Adrenal gland (tissue), 12 donors: ENCODE measurements around the gene CASP2. TPM values are rescaled to one million over a fixed set of nuclear protein-coding genes. Genes with fewer than 3 reads are reported as not detected.
A peak's percentile ranks its signal among the peaks of the same experiment; 100 is the strongest.

ENCODE experiments used
- DNase-seq, 7 donors: peaks; one replicate each; pipeline ENCODE4 v3.0.0-alpha.2; 2019 to 2020
- H3K27ac ChIP-seq, 5 donors: fragments of 200-600 bp; sonication (generic) in 4 of 5; 1 replicate in 3 of 5; 2 replicates in 2 of 5; pipeline versions ENCODE4 v1.5.1 to v1.8.0; 2016 to 2020; ENCODE audit warnings: mild to moderate bottlenecking in 1 of 5
- H3K27me3 ChIP-seq: fragments of 200-600 bp; 2 replicates; pipeline ENCODE4 v1.8.0; 2021
- H3K36me3 ChIP-seq, 2 donors: fragments of 200-600 bp; replicated peaks in 1 of 2; 1 replicate in 1 of 2; 2 replicates in 1 of 2; pipeline versions ENCODE4 v1.5.1 to v1.8.0; 2018 to 2022
- H3K4me1 ChIP-seq, 2 donors: fragments of 200-600 bp; replicated peaks in 1 of 2; 1 replicate in 1 of 2; 2 replicates in 1 of 2; pipeline versions ENCODE4 v1.5.1 to v1.8.0; 2018 to 2021
- H3K4me3 ChIP-seq, 4 donors: fragments of 200-600 bp; sonication (generic) in 3 of 4; one replicate each; pipeline ENCODE4 v1.5.1; 2016 to 2018
- H3K9me3 ChIP-seq, 3 donors: fragments of 200-600 bp; sonication (generic) in 1 of 3; replicated peaks in 1 of 3; 1 replicate in 2 of 3; 2 replicates in 1 of 3; pipeline versions ENCODE4 v1.5.1 to v1.8.0; 2016 to 2021
- POLR2A ChIP-seq, 2 donors: fragments of 450-650 bp; IDR thresholded peaks; one replicate each; pipeline ENCODE4 v1.6.1; 2017; ENCODE audit warnings: antibody characterized with exemption in 2 of 2, mild to moderate bottlenecking in 2 of 2, moderate library complexity in 1 of 2
- WGBS, 4 donors: extraction: QIAGEN DNeasy Blood & Tissue Kit in 2 of 4; methylation state at CpG; one replicate each; pipeline versions ENCODE4 v1.1.5 to v1.1.7; 2013 to 2017; 5-methylcytosine and 5-hydroxymethylcytosine counted together
- intact Hi-C, 2 donors: fragments of 100-400 bp; cut with DNase I; formaldehyde crosslinking; loops; one replicate each; pipeline versions ENCODE4 v1.14.1 to v1.15.0; 2022 to 2023
- polyA plus RNA-seq, 3 donors: library from polyadenylated mRNA; stranded (reverse); fragments of 200-250 nt in 2 of 3; fragments of 350-450 nt in 1 of 3; fragmentation: Illumina TruSeq in 1 of 3; extraction: RNeasy Lipid Tissue Mini Kit (QIAGEN cat#74804) in 1 of 3; gene quantifications; one replicate each; pipeline ENCODE4 v1.2.3, GENCODE V29; 2013 to 2014
- total RNA-seq, 9 donors: library from RNA; depleted of rRNA in 4 of 9; stranded (reverse); fragments of >200 nt in 4 of 9; fragments of 120-200 nt in 1 of 9; fragmentation: NEBNext Ultra II Directional in 1 of 9; extraction: Animal tissue kit (Norgen Biotek cat#: 25700) in 1 of 9; gene quantifications; one replicate each; pipeline versions ENCODE4 v1.1.0 to v1.2.4, GENCODE V29; 2013 to 2023
- TF ChIP-seq, protein P1 (sequence below), 6 experiments: fragments of 450-650 bp in 4 of 6; fragments of 200-600 bp in 2 of 6; sonication (generic) in 1 of 6; IDR thresholded peaks; 1 replicate in 5 of 6; 2 replicates in 1 of 6; pipeline versions ENCODE4 v1.5.1 to v1.8.0; 2016 to 2021; ENCODE audit warnings: antibody characterized with exemption in 6 of 6, mild to moderate bottlenecking in 2 of 6, moderate library complexity in 1 of 6
- donor health status: healthy with polysubstance abuse.
- donor health status: Bipolar disorder and iron deficiency.
- donor health status: DM: yes; HTN: yes; CAD: no.
- donor health status: DM: no; HTN: no; CAD: no.
- donor health status: DM: no; HTN: no; CAD: no.
- donor health status: DM: yes; HTN: yes; CAD: no.

CASP2 gene
- total and polyA plus RNA-seq, 12 donors, result 4.6 to 25.4 (median 13.1) TPM

DNA sequence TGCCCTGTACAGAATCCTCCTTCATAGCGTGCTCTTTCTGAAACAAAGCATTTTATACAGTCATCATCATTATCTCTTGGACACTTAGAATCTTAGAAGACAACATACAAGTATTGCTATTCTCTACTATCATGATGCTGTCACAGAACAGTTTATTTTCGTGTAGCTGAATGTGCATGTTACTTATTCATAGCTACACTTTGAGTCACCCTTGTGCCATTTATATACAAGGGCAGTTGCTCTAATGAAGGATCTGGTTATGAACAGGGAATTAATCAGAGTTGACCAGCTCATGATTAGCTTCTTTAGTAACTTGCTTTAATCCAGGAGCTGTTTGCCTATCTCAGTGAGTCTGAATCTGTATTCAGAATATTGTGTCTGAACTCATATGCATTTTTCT, 11.2 kb downstream of the CASP2 start:
- Histone ChIP-seq H3K36me3 (peaks cover 0 to 65% of the 10 kb centered on the region in 2 donors), H3K4me3 (no peak overlapping the region), H3K9me3 (no peaks in the 10 kb centered on the region), H3K27ac (no peak overlapping the region), H3K27me3 (no peaks in the 10 kb centered on the region), H3K4me1 (no peaks in the 10 kb centered on the region)
- DNase-seq, result no peak
- intact Hi-C loops, result no loop called here
- WGBS, 4 donors, result 60 to 80% (median 70%) methylated on average over 2 of the region's 2 CpGs
- no peak for TF ChIP-seq POLR2A (IDR thresholded peaks at IDR 0.05)
- TF ChIP-seq, protein P1, sequence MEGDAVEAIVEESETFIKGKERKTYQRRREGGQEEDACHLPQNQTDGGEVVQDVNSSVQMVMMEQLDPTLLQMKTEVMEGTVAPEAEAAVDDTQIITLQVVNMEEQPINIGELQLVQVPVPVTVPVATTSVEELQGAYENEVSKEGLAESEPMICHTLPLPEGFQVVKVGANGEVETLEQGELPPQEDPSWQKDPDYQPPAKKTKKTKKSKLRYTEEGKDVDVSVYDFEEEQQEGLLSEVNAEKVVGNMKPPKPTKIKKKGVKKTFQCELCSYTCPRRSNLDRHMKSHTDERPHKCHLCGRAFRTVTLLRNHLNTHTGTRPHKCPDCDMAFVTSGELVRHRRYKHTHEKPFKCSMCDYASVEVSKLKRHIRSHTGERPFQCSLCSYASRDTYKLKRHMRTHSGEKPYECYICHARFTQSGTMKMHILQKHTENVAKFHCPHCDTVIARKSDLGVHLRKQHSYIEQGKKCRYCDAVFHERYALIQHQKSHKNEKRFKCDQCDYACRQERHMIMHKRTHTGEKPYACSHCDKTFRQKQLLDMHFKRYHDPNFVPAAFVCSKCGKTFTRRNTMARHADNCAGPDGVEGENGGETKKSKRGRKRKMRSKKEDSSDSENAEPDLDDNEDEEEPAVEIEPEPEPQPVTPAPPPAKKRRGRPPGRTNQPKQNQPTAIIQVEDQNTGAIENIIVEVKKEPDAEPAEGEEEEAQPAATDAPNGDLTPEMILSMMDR (IDR thresholded peaks at IDR 0.05), result no peak

- Histone ChIP-seq H3K27ac (no peak overlapping the region), H3K4me3 (no peak overlapping the region), H3K36me3 (peaks cover 0 to 65% of the 10 kb centered on the region in 2 donors), H3K27me3 (no peaks in the 10 kb centered on the region), H3K9me3 (no peaks in the 10 kb centered on the region), H3K4me1 (no peaks in the 10 kb centered on the region)
- intact Hi-C loops, result loop anchor here in 1 of 2 donors (10.0 kb wide), 1 partner anchor 115 kb away; no protein-coding TSS in a partner anchor
- TF ChIP-seq, protein P1 (IDR thresholded peaks at IDR 0.05), result peak in 5 of 6 experiments; percentile 21 to 54 (median 44)
- TF ChIP-seq POLR2A (IDR thresholded peaks at IDR 0.05), result no peak
- peak in 6 of 7 donors; percentile 25 to 67 (median 59) for DNase-seq
- WGBS, 4 donors, result 66 to 74% (median 69%) methylated on average over 6 to 8 of the region's 8 CpGs
These were observed 11.7 kb downstream of the CASP2 start for GRCh38 chr7:143299840-143300239.

GRCh38 chr7:143300959-143301935, 13.1 kb downstream of the CASP2 start:
- Histone ChIP-seq H3K36me3 (peaks cover 0 to 65% of the 10 kb centered on the region in 2 donors), H3K9me3 (no peaks in the 10 kb centered on the region), H3K27ac (no peak overlapping the region), H3K27me3 (no peaks in the 10 kb centered on the region), H3K4me3 (no peak overlapping the region), H3K4me1 (no peaks in the 10 kb centered on the region)
- TF ChIP-seq, protein P1 (IDR thresholded peaks at IDR 0.05), result no peak
- TF ChIP-seq POLR2A (IDR thresholded peaks at IDR 0.05), result no peak
- no peak for DNase-seq
- intact Hi-C loops, result loop anchor here in 1 of 2 donors (10.0 kb wide), 1 partner anchor 114 kb away; no protein-coding TSS in a partner anchor
- 73 to 84% (median 79%) methylated on average over 8 of the region's 8 CpGs for WGBS, 4 donors

DNA sequence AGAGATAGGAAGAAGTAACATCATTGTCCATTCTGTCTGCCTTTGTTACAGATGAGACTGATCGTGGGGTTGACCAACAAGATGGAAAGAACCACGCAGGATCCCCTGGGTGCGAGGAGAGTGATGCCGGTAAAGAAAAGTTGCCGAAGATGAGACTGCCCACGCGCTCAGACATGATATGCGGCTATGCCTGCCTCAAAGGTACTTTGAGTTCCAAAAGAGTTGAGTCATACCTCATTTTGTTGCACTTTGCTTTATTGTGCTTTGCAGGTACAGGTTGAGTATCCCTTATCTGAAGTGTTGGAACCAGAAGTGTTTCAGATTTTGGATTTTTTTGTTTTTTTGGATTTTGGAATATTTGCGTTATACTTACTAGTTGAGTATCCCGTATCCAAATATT, 15.6 kb downstream of the CASP2 start:
- TF ChIP-seq, protein P1 (IDR thresholded peaks at IDR 0.05), result no peak
- no peak for TF ChIP-seq POLR2A (IDR thresholded peaks at IDR 0.05)
- no peak for DNase-seq
- WGBS, 4 donors, result 94 to 97% (median 96%) methylated on average over 10 of the region's 10 CpGs
- intact Hi-C loops, result loop anchor here in 1 of 2 donors (10.0 kb wide), 1 partner anchor 111 kb away; no protein-coding TSS in a partner anchor
- peaks cover 0 to 81% of the 10 kb centered on the region in 2 donors for H3K36me3 ChIP-seq
- H3K9me3 ChIP-seq, result no peaks in the 10 kb centered on the region
- no peaks in the 10 kb centered on the region for H3K27me3 ChIP-seq
- H3K4me3 ChIP-seq, result no peak overlapping the region
- H3K4me1 ChIP-seq, result no peaks in the 10 kb centered on the region
- no peak overlapping the region for H3K27ac ChIP-seq
